Measurements from ENCODE around the gene ING2.
"Not testable (repeated sequence)": the region's sequence is repeated elsewhere in the genome, so short reads cannot be mapped to it uniquely, and the experiment has no call there.

The ING2 gene, protein sequence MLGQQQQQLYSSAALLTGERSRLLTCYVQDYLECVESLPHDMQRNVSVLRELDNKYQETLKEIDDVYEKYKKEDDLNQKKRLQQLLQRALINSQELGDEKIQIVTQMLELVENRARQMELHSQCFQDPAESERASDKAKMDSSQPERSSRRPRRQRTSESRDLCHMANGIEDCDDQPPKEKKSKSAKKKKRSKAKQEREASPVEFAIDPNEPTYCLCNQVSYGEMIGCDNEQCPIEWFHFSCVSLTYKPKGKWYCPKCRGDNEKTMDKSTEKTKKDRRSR

DNA sequence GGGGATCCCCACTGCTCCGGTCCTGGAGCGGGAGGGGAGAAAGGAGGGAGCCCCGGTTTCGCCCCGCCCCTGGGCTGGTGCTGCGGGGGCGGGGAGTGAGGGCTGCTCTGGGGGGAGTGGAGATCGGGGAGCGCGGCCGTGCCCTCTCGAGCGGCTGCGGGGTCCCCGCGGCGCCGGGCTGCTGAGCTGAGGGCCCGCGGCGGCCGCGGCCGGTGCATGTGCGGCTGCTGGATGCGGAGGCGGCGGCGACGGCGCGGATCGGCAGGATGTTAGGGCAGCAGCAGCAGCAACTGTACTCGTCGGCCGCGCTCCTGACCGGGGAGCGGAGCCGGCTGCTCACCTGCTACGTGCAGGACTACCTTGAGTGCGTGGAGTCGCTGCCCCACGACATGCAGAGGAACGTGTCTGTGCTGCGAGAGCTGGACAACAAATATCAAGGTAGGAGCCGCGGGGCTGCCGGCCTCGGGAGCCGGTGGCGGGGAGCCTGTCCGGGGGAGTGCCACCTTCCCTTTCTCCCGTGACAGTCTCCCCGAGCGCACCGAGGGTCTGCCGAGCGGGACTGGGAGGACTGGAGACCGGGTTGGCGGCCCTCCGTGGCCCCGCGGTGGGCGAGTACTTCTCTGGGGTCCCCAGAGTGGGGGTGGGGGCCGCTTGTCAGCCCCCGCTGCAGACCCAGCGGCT lies at the start of gene ING2:
Gene ING2, plus strand, starts transcription at position 129 of the 681 bp plus-strand sequence. Its CDS starts 138 bp downstream, at position 267.
- peak; percentile 85 for DNase-seq (ENCODE audit: low spot score)

DNA sequence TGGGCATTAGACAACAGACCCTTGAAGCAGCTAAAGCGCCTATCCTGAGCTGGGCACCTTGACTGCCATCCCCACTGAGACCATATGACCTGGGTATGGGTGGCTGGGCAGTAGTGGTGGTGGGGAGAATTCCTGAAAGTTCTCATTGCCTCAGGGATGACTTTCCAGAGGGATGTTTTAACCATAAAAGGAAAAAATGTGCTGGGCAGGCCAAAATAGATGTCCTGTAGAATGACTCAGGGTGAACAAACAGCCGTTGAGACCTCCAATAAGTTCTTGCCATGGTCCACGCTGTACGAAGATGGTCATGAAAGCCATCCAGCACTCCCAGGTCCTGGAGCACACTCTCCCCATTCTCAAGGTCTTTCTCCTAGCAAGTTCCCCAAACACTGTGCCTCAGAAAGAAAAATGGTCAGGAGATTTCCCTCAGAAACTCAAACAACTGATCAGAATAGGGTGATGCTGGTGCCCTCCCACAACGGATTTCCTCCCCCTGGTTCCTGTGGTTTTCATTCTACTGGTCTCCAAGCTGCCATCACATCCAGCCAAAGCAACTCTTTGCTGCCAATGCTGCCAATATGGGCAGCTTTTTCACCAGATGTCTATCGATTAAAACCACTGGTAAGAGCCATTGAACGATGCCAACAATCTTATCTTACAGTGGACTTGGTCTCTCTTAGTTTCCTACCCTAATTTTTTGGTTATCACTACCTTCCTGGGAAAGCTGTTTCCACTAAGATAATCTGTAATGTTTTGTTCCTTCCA lies 49.2 kb upstream of the ING2 start:
- no peak for DNase-seq (ENCODE audit: low spot score)

DNA sequence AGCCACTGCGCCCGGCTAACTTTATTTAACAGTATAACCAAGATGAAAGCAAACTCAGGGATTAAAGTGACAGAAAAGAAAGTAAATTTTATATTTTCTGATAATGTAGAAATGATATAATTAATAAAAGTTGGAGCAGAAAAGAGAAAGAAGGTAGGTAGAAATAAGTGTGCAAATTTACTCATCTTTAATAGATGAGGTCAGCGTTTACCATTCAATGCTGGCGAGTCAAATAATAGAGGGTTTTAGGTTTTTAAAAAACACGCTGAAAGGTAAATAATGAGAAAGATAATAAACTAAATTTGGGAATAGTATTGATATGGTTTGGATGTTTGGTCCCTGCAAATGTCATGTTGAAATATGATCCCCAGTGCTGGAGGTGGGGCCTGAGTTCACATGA lies 46.9 kb upstream of the ING2 start:
- DNase-seq (ENCODE audit: low spot score) = no peak

GRCh38 chr4:183463903-183464619 lies 40.8 kb upstream of the ING2 start:
- not testable (repeated sequence) for DNase-seq (ENCODE audit: low spot score)

- DNase-seq (ENCODE audit: low spot score) = not testable (repeated sequence)
Observed at GRCh38 chr4:183465879-183466278, 39.0 kb upstream of the ING2 start.

GRCh38 chr4:183467246-183467645 lies 37.6 kb upstream of the ING2 start:
- DNase-seq (ENCODE audit: low spot score) = no peak

DNA sequence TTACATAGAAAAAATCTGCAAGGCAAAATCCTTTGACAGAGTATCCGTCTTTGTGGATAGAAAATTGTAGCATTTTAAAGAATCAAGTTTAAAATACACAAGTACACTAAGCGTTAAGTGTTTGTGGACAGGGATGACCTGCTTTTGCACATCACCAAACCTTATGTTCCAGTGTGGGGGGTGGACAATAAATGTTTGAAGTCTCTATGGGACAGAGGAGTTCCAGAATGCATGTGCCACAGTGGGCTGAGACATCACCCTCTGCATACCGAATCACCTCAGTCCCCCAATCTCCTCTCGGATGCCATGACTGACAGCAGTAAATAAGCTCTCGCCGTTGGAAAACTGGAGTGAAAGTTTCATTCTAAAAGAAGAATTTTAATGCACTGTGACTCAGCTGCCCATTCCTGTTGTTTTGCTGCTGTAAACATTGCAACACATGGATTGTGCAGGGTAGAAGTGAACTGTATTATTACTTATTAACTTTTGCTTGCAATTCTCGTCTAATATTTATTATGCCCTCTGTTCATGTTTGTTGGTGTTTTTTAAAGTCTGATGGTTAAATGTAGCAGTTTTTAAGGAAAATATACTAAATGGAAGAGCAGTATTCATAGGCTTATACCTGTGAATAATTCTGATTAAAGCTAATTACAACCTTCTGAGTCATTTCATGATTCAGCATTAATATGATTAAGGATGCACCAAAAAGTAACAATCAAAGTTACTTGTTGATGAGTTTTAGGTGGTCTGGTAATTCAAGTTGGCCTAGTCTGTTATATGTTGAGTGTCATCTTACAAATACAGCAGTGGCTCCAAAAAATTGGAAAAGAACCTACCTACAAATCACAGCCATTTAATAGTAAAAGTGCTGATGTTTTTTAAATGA lies 36.4 kb upstream of the ING2 start:
- no peak for DNase-seq (ENCODE audit: low spot score)

- no peak for DNase-seq (ENCODE audit: low spot score)
Observed at GRCh38 chr4:183469285-183469684, 35.6 kb upstream of the ING2 start.

GRCh38 chr4:183469936-183470335 lies 34.9 kb upstream of the ING2 start:
- no peak for DNase-seq (ENCODE audit: low spot score)

- DNase-seq (ENCODE audit: low spot score) = no peak
Observed at GRCh38 chr4:183470821-183471220, 34.0 kb upstream of the ING2 start.

DNA sequence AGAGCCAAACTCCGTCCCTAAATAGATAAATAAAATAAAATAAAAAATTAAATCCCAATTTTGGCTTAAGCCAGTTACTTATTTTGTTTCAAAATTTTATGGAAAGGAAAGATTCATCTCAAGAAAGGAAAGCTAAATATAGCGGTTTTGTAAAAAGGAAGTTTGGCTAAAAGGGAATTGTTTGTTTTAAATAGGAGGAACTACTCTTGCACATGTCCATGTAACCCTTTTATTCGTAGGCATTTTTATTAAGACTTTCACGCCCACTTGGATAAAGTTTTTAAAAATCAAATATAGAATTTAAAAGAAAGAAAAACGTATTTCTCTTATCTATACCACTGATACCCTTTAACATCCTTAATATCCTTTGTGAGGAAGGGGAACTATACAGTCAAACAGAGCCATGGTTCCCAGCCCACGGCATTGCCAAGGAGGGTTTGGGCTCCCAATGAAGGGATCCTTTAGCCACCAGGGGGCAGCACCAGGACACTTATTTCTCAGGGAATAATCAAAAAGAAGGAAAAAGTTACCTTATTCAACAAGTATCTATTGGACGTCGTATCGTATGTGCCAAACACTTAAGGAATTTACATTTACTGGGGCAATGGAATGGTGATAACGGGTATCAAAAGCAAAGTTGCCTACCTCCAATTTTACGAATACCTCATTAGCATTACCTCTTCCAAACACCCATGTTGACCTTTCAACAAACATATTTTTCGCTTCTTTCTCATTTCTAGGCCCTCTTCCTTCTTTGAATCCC lies 32.7 kb upstream of the ING2 start:
- DNase-seq (ENCODE audit: low spot score) = peak; percentile 69

GRCh38 chr4:183478123-183478522 lies 26.7 kb upstream of the ING2 start:
- DNase-seq (ENCODE audit: low spot score) = no peak

DNA sequence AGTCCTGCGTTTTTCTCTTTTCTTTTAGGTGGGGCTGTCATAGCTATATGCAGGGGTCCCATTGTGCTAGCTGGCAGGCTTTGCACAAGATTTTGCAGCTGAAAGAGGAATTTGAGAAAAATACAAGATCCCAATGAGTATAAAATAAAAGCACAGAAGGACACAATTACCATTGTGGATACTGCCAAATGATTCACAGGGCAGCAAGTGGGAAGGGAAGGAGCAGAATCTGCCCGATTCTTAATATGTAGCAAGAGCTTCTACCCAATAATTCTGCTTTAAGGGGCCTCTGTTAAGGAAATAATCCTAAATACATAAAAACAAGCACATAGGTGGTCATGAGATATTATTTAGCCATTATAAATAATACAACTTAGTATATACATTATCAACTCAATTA lies 25.9 kb upstream of the ING2 start:
- no peak for DNase-seq (ENCODE audit: low spot score)

- DNase-seq (ENCODE audit: low spot score) = not testable (repeated sequence)
Observed at GRCh38 chr4:183482515-183483095, 22.3 kb upstream of the ING2 start.

DNA sequence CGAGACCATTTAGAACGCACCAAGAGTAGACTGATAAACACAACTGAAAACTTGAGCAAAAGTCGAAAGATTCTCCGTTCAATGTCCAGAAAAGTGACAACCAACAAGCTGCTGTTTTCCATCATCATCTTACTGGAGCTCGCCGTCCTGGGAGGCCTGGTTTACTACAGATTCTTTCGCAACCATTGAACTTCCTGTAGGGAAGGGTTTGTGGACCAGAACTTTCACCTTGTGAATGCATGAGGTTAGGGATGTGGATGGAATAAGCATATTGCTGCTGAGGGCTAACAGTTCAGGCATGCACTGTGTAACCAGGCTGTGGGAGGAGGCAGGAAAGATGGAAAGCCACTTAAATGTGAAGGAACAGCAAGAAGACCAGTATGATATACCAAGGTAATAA lies 20.9 kb upstream of the ING2 start:
- DNase-seq (ENCODE audit: low spot score) = no peak

GRCh38 chr4:183485411-183486160 lies 19.3 kb upstream of the ING2 start:
- DNase-seq (ENCODE audit: low spot score) = no peak

DNA sequence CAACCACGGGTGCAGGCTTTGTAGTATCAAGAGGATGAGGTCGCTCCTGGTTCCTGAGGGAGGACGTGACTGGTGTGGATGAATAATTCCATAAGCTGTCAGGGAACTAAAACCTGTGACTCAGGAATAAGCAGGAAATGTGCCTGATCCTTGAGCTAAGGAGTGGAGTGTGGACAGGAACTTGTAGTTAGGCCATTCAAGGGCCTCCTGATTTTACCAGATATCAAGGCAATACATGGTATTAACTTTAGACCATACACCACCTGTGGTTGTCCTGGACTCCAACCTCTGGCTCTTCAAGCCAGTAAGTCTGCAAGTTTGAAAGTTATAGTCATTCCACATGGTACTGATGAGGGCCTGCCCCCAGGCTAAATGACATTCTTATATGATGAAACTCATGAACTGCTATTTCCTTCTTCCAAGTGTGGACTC lies 12.1 kb upstream of the ING2 start:
- no peak for DNase-seq (ENCODE audit: low spot score)

- no peak for DNase-seq (ENCODE audit: low spot score)
Observed at GRCh38 chr4:183493246-183493645, 11.6 kb upstream of the ING2 start.

GRCh38 chr4:183495184-183495583 lies 9.7 kb upstream of the ING2 start:
- DNase-seq (ENCODE audit: low spot score) = no peak
